Sigmoid colon (tissue), 7 donors: ENCODE results near the gene SLCO3A1. TPM values are rescaled to one million over a fixed set of nuclear protein-coding genes. Genes with fewer than 3 reads are reported as not detected.

Experiments used
- DNase-seq: peaks from one replicate; pipeline ENCODE4 v3.0.0-alpha.2; 2019
- H3K27ac ChIP-seq, 4 donors: fragments of 200-600 bp; sonication (generic); one replicate each; pipeline ENCODE4 v1.5.1; 2016 to 2019; ENCODE audit warnings: mild to moderate bottlenecking in 1 of 4
- H3K27me3 ChIP-seq, 3 donors: fragments of 200-600 bp; sonication (generic); one replicate each; pipeline ENCODE4 v1.5.1; 2019; ENCODE audit warnings: mild to moderate bottlenecking in 1 of 3
- H3K36me3 ChIP-seq, 4 donors: fragments of 200-600 bp; sonication (generic); one replicate each; pipeline ENCODE4 v1.5.1; 2016 to 2019
- H3K4me1 ChIP-seq, 4 donors: fragments of 200-600 bp; sonication (generic); one replicate each; pipeline ENCODE4 v1.5.1; 2017 to 2019
- H3K4me3 ChIP-seq, 4 donors: fragments of 200-600 bp; sonication (generic); one replicate each; pipeline ENCODE4 v1.5.1; 2017 to 2019; ENCODE audit warnings: mild to moderate bottlenecking in 2 of 4, moderate library complexity in 1 of 4
- H3K9me3 ChIP-seq, 4 donors: fragments of 200-600 bp in 3 of 4; sonication (generic) in 3 of 4; one replicate each; pipeline versions ENCODE4 v1.5.1 to v1.6.1; 2013 to 2019
- EP300 ChIP-seq, 4 donors: sonication (generic); formaldehyde crosslinking; IDR thresholded peaks; one replicate each; pipeline ENCODE4 v1.6.1; 2017; ENCODE audit warnings: antibody characterized with exemption in 4 of 4
- POLR2A ChIP-seq, 2 donors: fragments of 450-650 bp; IDR thresholded peaks; one replicate each; pipeline ENCODE4 v1.6.1; 2016; ENCODE audit warnings: antibody characterized with exemption in 2 of 2, mild to moderate bottlenecking in 2 of 2, moderate library complexity in 2 of 2
- POLR2AphosphoS5 ChIP-seq, 4 donors: sonication (generic); formaldehyde crosslinking; IDR thresholded peaks; one replicate each; pipeline ENCODE4 v1.6.1; 2017; ENCODE audit warnings: antibody characterized with exemption in 4 of 4
- WGBS, 2 donors: extraction: QIAGEN DNeasy Blood & Tissue Kit; methylation state at CpG; one replicate each; pipeline ENCODE4 v1.1.7; 2013; 5-methylcytosine and 5-hydroxymethylcytosine counted together
- intact Hi-C: fragments of 100-400 bp; cut with DNase I; formaldehyde crosslinking; loops from one replicate; pipeline ENCODE4 v1.15.1; 2023
- polyA plus RNA-seq, 3 donors: library from polyadenylated mRNA; stranded (reverse); fragments of 200-250 nt; gene quantifications; one replicate each; pipeline ENCODE4 v1.2.3, GENCODE V29; 2013
- total RNA-seq, 4 donors: library from RNA; depleted of rRNA; stranded (reverse); fragments of >200 nt; gene quantifications; one replicate each; pipeline ENCODE4 v1.1.0, GENCODE V29; 2016
- TF ChIP-seq, protein P1 (sequence below), 4 experiments: fragments of 450-650 bp in 3 of 4; fragments of 200-600 bp in 1 of 4; IDR thresholded peaks; one replicate each; pipeline ENCODE4 v1.5.1; 2016 to 2019; ENCODE audit warnings: antibody characterized with exemption in 4 of 4, mild to moderate bottlenecking in 3 of 4, moderate library complexity in 2 of 4
- donor health status: healthy with polysubstance abuse.
- donor health status: Bipolar disorder and iron deficiency.
- donor health status: healthy.

SLCO3A1 gene
- total and polyA plus RNA-seq, 7 donors, result 1.4 to 10.5 (median 4.6) TPM

DNA sequence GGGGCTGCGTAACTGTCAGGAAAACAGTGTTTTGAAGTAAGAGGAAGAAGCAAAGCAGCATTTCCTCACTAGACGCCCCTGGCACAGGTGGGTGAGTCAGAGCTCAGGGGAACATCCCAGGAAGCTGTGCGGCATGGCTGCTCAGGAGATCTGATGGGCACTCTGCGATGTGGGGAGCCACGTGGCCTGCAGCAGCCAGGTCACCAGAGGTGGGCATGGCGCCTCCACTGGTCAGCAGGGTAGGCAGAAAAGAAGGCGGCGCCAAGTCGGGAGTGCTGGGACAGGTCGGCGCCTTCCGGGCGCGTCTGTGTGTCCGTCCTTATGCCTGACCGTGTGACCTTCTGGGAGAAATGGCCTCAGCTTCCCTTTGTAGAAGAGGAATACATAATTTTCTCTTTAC lies 290.3 kb downstream of the SLCO3A1 start:
- H3K4me1 ChIP-seq, result no peaks in the 10 kb centered on the region
- H3K36me3 ChIP-seq, result peaks cover 0 to 4% (median 0%) of the 10 kb centered on the region in 4 donors
- H3K27me3 ChIP-seq, result no peaks in the 10 kb centered on the region
- WGBS, 2 donors, result 95 to 96% methylated on average over 16 of the region's 16 CpGs
- no peak for DNase-seq
- no peaks in the 10 kb centered on the region for H3K9me3 ChIP-seq
- no peak overlapping the region for H3K4me3 ChIP-seq
- TF ChIP-seq POLR2AphosphoS5 (IDR thresholded peaks at IDR 0.05) (no peak), POLR2A (IDR thresholded peaks at IDR 0.05) (no peak)
- TF ChIP-seq, protein P1, sequence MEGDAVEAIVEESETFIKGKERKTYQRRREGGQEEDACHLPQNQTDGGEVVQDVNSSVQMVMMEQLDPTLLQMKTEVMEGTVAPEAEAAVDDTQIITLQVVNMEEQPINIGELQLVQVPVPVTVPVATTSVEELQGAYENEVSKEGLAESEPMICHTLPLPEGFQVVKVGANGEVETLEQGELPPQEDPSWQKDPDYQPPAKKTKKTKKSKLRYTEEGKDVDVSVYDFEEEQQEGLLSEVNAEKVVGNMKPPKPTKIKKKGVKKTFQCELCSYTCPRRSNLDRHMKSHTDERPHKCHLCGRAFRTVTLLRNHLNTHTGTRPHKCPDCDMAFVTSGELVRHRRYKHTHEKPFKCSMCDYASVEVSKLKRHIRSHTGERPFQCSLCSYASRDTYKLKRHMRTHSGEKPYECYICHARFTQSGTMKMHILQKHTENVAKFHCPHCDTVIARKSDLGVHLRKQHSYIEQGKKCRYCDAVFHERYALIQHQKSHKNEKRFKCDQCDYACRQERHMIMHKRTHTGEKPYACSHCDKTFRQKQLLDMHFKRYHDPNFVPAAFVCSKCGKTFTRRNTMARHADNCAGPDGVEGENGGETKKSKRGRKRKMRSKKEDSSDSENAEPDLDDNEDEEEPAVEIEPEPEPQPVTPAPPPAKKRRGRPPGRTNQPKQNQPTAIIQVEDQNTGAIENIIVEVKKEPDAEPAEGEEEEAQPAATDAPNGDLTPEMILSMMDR (IDR thresholded peaks at IDR 0.05), result no peak
- intact Hi-C loops, result no loop called here
- H3K27ac ChIP-seq, result no peak overlapping the region

DNA sequence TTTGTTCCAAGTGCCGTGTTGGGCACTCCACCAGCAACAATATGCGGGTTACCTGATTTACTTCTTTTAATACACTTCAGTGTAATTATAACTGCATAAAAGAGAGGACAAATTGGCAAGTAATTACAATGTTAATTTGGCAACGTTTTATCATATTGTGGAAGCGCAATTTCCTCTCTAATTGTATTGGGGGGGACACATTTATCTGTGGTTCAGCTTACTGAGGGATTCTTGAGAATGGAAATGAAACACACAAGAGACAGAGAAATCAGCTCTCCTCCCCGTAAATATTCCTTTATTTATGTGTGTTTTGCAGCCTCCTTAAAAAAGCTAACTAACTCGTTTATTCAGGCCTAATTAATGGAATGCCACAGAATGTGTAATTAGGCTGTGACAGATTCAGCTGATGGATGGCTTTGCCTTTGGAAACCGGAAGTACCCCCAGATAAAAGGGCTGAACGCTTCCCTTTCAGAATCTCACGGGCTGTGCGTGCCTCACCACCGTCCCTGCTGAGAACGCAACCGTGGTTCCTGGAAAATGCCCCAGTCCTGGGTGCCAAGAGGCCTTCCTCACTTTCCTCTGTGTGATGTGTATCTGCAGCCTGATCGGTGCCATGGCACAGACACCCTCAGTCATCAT lies 293.1 kb downstream of the SLCO3A1 start:
- intact Hi-C loops, result no loop called here
- 84 to 89% methylated on average over 14 of the region's 14 CpGs for WGBS, 2 donors
- H3K4me3 ChIP-seq, result no peak overlapping the region
- no peak for TF ChIP-seq POLR2A (IDR thresholded peaks at IDR 0.05)
- TF ChIP-seq, protein P1 (IDR thresholded peaks at IDR 0.05), result no peak
- TF ChIP-seq POLR2AphosphoS5 (IDR thresholded peaks at IDR 0.05), result no peak
- TF ChIP-seq EP300 (IDR thresholded peaks at IDR 0.05), result no peak
- no peaks in the 10 kb centered on the region for H3K9me3 ChIP-seq
- DNase-seq, result no peak
- no peaks in the 10 kb centered on the region for H3K4me1 ChIP-seq
- peaks cover 0 to 4% (median 0%) of the 10 kb centered on the region in 4 donors for H3K36me3 ChIP-seq
- no peaks in the 10 kb centered on the region for H3K27me3 ChIP-seq
- H3K27ac ChIP-seq, result no peak overlapping the region

DNA sequence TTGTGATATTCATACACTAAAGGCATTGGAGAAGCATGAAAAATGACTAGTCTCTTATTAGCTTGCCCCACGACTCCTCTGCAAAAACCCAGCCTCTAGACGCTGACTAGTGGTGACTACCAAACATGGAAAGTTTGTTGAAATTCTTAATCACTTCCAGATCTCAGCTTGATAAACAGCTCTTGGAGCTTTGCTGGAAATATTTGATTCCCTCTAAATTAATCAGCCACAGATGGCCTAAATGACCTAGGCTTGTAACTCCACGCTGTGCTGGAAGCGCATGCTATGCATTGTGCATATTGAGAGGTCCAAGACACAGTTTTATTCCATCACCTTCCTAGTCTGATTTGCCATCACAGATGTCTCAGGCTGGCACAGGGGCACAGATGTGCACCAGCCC lies 295.5 kb downstream of the SLCO3A1 start:
- H3K27me3 ChIP-seq, result no peaks in the 10 kb centered on the region
- H3K4me3 ChIP-seq, result no peak overlapping the region
- intact Hi-C loops, result no loop called here
- peaks cover 0 to 4% (median 0%) of the 10 kb centered on the region in 4 donors for H3K36me3 ChIP-seq
- H3K9me3 ChIP-seq, result no peaks in the 10 kb centered on the region
- TF ChIP-seq POLR2A (IDR thresholded peaks at IDR 0.05) (no peak), POLR2AphosphoS5 (IDR thresholded peaks at IDR 0.05) (no peak)
- TF ChIP-seq, protein P1 (IDR thresholded peaks at IDR 0.05), result no peak
- H3K27ac ChIP-seq, result no peak overlapping the region
- no peak for DNase-seq
- H3K4me1 ChIP-seq, result no peaks in the 10 kb centered on the region
- WGBS, 2 donors, result 86% methylated on average over 4 of the region's 4 CpGs

DNA sequence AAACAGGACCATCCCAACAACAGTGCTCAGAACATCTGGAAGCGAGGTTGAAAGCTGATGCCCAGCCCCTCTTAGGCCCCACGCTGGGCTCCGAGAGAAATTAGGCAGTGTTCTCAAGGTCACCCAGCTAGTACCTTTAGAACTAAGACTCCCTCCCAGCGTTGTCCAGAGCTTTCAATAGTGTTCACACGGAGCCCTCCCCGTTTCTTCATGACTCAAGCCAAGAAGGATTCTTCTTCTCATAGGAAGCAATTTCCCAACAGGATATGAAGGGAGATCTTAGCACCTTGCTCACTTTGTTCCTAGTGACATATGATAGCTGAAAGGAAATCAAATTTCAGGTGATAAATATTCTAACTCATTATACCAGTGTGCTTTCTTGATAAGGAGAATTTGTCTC lies 296.0 kb downstream of the SLCO3A1 start:
- intact Hi-C loops, result no loop called here
- no peaks in the 10 kb centered on the region for H3K4me1 ChIP-seq
- H3K27me3 ChIP-seq, result no peaks in the 10 kb centered on the region
- no peaks in the 10 kb centered on the region for H3K9me3 ChIP-seq
- 90% methylated on average over 6 of the region's 6 CpGs for WGBS, 2 donors
- H3K36me3 ChIP-seq, result peaks cover 0 to 4% (median 0%) of the 10 kb centered on the region in 4 donors
- H3K4me3 ChIP-seq, result no peak overlapping the region
- H3K27ac ChIP-seq, result no peak overlapping the region
- no peak for DNase-seq
- TF ChIP-seq POLR2AphosphoS5 (IDR thresholded peaks at IDR 0.05) (no peak), POLR2A (IDR thresholded peaks at IDR 0.05) (no peak), EP300 (IDR thresholded peaks at IDR 0.05) (no peak)
- TF ChIP-seq, protein P1 (IDR thresholded peaks at IDR 0.05), result no peak

DNA sequence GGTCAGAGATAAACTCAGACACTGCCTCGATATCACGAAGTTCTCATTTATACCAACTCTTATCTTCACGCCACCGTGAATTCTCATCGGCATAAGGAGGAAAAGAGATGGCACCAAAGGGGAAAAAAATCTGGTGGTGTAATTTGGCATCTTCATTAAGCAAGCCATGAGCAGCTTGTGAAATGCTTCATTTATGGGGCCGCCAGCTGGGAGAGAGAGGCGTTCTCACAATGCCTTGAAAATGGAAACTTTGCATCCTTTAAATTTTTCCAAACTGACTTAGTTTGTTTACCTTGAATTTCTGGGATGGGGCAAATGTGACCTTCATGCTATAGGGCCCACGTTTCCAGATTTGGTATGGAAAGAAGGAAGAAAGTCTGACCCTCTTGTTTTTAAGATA lies 297.7 kb downstream of the SLCO3A1 start:
- intact Hi-C loops, result no loop called here
- no peaks in the 10 kb centered on the region for H3K9me3 ChIP-seq
- H3K4me1 ChIP-seq, result no peaks in the 10 kb centered on the region
- no peak for DNase-seq
- peaks cover 0 to 4% (median 0%) of the 10 kb centered on the region in 4 donors for H3K36me3 ChIP-seq
- no peaks in the 10 kb centered on the region for H3K27me3 ChIP-seq
- 90 to 95% methylated on average over 8 of the region's 8 CpGs for WGBS, 2 donors
- H3K4me3 ChIP-seq, result no peak overlapping the region
- TF ChIP-seq EP300 (IDR thresholded peaks at IDR 0.05) (no peak), POLR2AphosphoS5 (IDR thresholded peaks at IDR 0.05) (no peak), POLR2A (IDR thresholded peaks at IDR 0.05) (no peak)
- TF ChIP-seq, protein P1 (IDR thresholded peaks at IDR 0.05), result no peak
- no peak overlapping the region for H3K27ac ChIP-seq
